T47D (cell line): Measurements from ENCODE around the gene ARMC8.

Source experiments
- DNase-seq, 2 experiments: peaks; one replicate each; pipeline versions ENCODE4 v3.0.0 to v3.0.0-alpha.2; 2011 to 2012; ENCODE audit warnings: low read depth in 1 of 2, low spot score in 1 of 2
- JUND ChIP-seq: IDR thresholded peaks from 2 replicates; pipeline ENCODE4 v1.6.1; 2012; ENCODE audit warnings: low read depth
- in situ Hi-C: cut with HindIII; loops from 2 replicates; pipeline ENCODE4 v1.10.0; 2016; ENCODE audit warnings: low sequenced_read_pairs, low pct_unique_long_range_greater_than_20kb

The ARMC8 gene

GRCh38 chr3:138331143-138331894 lies 144.2 kb downstream of the ARMC8 start:
- in situ Hi-C loops: no loop called here
- peak in 1 of 2 experiments; percentile 50 for DNase-seq

GRCh38 chr3:138332472-138333073 lies 145.5 kb downstream of the ARMC8 start:
- peak; percentile 45 to 65 for DNase-seq
- no peak for TF ChIP-seq JUND
- in situ Hi-C loops: no loop called here

More at GRCh38 chr3:138331143-138331894, 144.2 kb downstream of the ARMC8 start:
- TF ChIP-seq JUND: no peak

DNA sequence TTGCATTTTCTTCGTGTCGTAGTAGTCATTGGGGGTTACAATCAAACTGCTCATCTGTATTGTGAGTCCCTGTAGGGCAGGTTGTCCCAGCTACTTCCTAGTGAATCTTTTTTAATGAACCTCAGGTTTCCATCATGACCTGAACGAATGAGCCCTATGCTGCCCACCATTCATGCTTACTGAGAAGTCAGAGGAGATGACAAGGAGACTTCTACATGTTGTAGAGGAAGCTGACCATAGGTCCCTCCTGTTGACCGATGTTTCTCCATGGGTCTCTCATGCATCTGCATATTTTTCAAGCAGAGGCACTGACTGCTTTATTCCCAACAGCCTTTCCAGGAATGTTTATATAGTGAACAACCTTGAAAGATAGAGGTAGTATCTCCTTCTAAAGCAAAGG lies 147.5 kb downstream of the ARMC8 start:
- DNase-seq: no peak
- TF ChIP-seq JUND: no peak
- in situ Hi-C loops: no loop called here

GRCh38 chr3:138336454-138336999 lies 149.4 kb downstream of the ARMC8 start:
- no peak for TF ChIP-seq JUND
- in situ Hi-C loops: no loop called here
- no peak for DNase-seq

- TF ChIP-seq JUND: no peak
- in situ Hi-C loops: no loop called here
Observed at GRCh38 chr3:138338244-138338643, 151.1 kb downstream of the ARMC8 start.

DNA sequence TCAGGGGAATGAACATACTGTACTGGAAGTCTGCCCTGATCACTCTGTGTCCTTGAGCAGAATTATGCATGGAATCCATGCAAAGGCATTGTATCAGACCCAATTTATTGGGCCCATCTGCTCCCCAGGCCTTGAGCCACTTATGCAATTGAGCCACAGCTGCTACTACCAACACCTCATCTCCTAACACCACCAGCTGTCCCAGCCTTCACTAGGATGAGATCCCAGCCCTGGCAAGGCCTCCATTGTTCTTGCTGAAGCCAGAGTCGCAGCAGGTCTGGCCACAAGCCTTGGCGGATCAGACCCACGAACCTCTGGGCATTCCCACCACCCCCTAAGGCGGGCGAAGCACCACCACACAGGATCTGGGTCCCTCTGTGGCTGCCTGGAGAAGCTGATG lies 151.7 kb downstream of the ARMC8 start:
- in situ Hi-C loops: no loop called here
- no peak for DNase-seq
- TF ChIP-seq JUND: no peak

More at GRCh38 chr3:138338244-138338643, 151.1 kb downstream of the ARMC8 start:
- DNase-seq: no peak

GRCh38 chr3:138340511-138340910 lies 153.4 kb downstream of the ARMC8 start:
- in situ Hi-C loops: no loop called here
- DNase-seq: no peak
- no peak for TF ChIP-seq JUND

GRCh38 chr3:138344754-138345153 lies 157.7 kb downstream of the ARMC8 start:
- in situ Hi-C loops: no loop called here
- TF ChIP-seq JUND: no peak
- peak in 1 of 2 experiments; percentile 63 for DNase-seq
